Endodermal cell (in vitro differentiated cells): ENCODE data around the gene RNF215. TPM values are rescaled to one million over a fixed set of nuclear protein-coding genes. Genes with fewer than 3 reads are reported as not detected.

Source experiments
- DNase-seq: peaks from one replicate; pipeline ENCODE4 v3.0.0-alpha.2; 2017
- H3K27ac ChIP-seq: 2 replicates; pipeline ENCODE4 v1.5.1; 2013; ENCODE audit warnings: mild to moderate bottlenecking, low read depth, low read length, moderate library complexity
- H3K27me3 ChIP-seq: 2 replicates; pipeline ENCODE4 v1.6.1; 2013; ENCODE audit warnings: mild to moderate bottlenecking, low read length, moderate library complexity; ENCODE audit not compliant: insufficient read depth, control insufficient read depth, poor library complexity, severe bottlenecking
- H3K36me3 ChIP-seq: 2 replicates; pipeline ENCODE4 v1.7.0; 2013; ENCODE audit warnings: mild to moderate bottlenecking, low read length, moderate library complexity; ENCODE audit not compliant: control insufficient read depth, insufficient read depth
- H3K4me1 ChIP-seq: one replicate; pipeline ENCODE4 v1.7.0; 2013; ENCODE audit warnings: low read length; ENCODE audit not compliant: control insufficient read depth, insufficient read depth
- H3K4me3 ChIP-seq: 2 replicates; pipeline ENCODE4 v1.5.1; 2013; ENCODE audit warnings: mild to moderate bottlenecking, low read length, moderate library complexity
- H3K9ac ChIP-seq: 2 replicates; pipeline ENCODE4 v1.6.1; 2013; ENCODE audit warnings: mild to moderate bottlenecking, low read length, moderate library complexity; ENCODE audit not compliant: poor library complexity, severe bottlenecking; ENCODE audit errors: extremely low read depth
- H3K9me3 ChIP-seq: 2 replicates; pipeline ENCODE4 v1.6.1; 2013; ENCODE audit warnings: mild to moderate bottlenecking, low read length, moderate library complexity; ENCODE audit not compliant: control insufficient read depth
- H3K27ac Mint-ChIP-seq: 2 replicates; pipeline ENCODE4 v1.8.0; 2020; ENCODE audit warnings: mixed read lengths
- H3K27me3 Mint-ChIP-seq: 2 replicates; pipeline ENCODE4 v1.8.0; 2021; ENCODE audit warnings: mild to moderate bottlenecking, mixed read lengths; ENCODE audit not compliant: insufficient read depth
- H3K36me3 Mint-ChIP-seq: 2 replicates; pipeline ENCODE4 v1.8.0; 2020; ENCODE audit warnings: low read depth, mixed read lengths
- H3K4me1 Mint-ChIP-seq: 2 replicates; pipeline ENCODE4 v1.8.0; 2020; ENCODE audit warnings: mixed read lengths
- H3K4me3 Mint-ChIP-seq: 2 replicates; pipeline ENCODE4 v1.8.0; 2020; ENCODE audit warnings: mild to moderate bottlenecking, moderate library complexity, mixed read lengths
- H3K9me3 Mint-ChIP-seq: 2 replicates; pipeline ENCODE4 v1.8.0; 2020; ENCODE audit warnings: mild to moderate bottlenecking, mixed read lengths
- WGBS, 2 experiments: methylation state at CpG; one replicate each; pipeline versions ENCODE4 v1.1.5 to v1.1.7; 2013; ENCODE audit warnings: missing lambda C conversion rate in 2 of 2, mixed read lengths in 1 of 2; ENCODE audit not compliant: insufficient coverage in 1 of 2, insufficient read length in 1 of 2; 5-methylcytosine and 5-hydroxymethylcytosine counted together
- total RNA-seq, 2 donors: library from RNA; stranded (reverse); fragmentation: NEBNext Ultra II Directional in 1 of 2; extraction: Animal tissue kit (Norgen Biotek cat#: 25700) in 1 of 2; gene quantifications; 2 replicates in 1 of 2; 3 replicates in 1 of 2; pipeline ENCODE4 v1.2.1, GENCODE V29; 2021
- TF ChIP-seq, protein P1 (sequence below): fragments of 200-600 bp; sonication (generic); conservative IDR thresholded peaks from 2 replicates; pipeline ENCODE4 v1.5.0; 2021; ENCODE audit warnings: antibody characterized with exemption, mild to moderate bottlenecking

The RNF215 gene
- total RNA-seq, 2 donors from 2014 or later, result 44.0 to 46.7 TPM

- Histone ChIP-seq H3K36me3 (peaks cover 89% of the 10 kb centered on the region), H3K4me3 (no peak overlapping the region), H3K4me1 (no peaks in the 10 kb centered on the region), H3K27ac (no peak overlapping the region), H3K9me3 (no peaks in the 10 kb centered on the region), H3K9ac (no peak overlapping the region), H3K27me3 (no peaks in the 10 kb centered on the region)
- H3K4me3 Mint-ChIP-seq, result no peak overlapping the region
- no peaks in the 10 kb centered on the region for H3K4me1 Mint-ChIP-seq
- WGBS, 2 experiments, result 95 to 96% methylated on average over 7 to 8 of the region's 8 CpGs
- no peak for DNase-seq
- H3K36me3 Mint-ChIP-seq, result peaks cover 95% of the 10 kb centered on the region
- no peak overlapping the region for H3K27ac Mint-ChIP-seq
- no peaks in the 10 kb centered on the region for H3K9me3 Mint-ChIP-seq
- H3K27me3 Mint-ChIP-seq, result no peaks in the 10 kb centered on the region
- TF ChIP-seq, protein P1, sequence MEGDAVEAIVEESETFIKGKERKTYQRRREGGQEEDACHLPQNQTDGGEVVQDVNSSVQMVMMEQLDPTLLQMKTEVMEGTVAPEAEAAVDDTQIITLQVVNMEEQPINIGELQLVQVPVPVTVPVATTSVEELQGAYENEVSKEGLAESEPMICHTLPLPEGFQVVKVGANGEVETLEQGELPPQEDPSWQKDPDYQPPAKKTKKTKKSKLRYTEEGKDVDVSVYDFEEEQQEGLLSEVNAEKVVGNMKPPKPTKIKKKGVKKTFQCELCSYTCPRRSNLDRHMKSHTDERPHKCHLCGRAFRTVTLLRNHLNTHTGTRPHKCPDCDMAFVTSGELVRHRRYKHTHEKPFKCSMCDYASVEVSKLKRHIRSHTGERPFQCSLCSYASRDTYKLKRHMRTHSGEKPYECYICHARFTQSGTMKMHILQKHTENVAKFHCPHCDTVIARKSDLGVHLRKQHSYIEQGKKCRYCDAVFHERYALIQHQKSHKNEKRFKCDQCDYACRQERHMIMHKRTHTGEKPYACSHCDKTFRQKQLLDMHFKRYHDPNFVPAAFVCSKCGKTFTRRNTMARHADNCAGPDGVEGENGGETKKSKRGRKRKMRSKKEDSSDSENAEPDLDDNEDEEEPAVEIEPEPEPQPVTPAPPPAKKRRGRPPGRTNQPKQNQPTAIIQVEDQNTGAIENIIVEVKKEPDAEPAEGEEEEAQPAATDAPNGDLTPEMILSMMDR, result no peak
Measured at GRCh38 chr22:30337461-30337778, 49.8 kb downstream of the RNF215 start.

GRCh38 chr22:30336752-30337460 lies 50.3 kb downstream of the RNF215 start:
- Mint-ChIP-seq H3K9me3 (no peaks in the 10 kb centered on the region), H3K27ac (no peak overlapping the region), H3K36me3 (peaks cover 94% of the 10 kb centered on the region), H3K4me3 (no peak overlapping the region), H3K27me3 (no peaks in the 10 kb centered on the region), H3K4me1 (no peaks in the 10 kb centered on the region)
- DNase-seq, result no peak
- peaks cover 88% of the 10 kb centered on the region for H3K36me3 ChIP-seq
- no peaks in the 10 kb centered on the region for H3K27me3 ChIP-seq
- H3K27ac ChIP-seq, result no peak overlapping the region
- TF ChIP-seq, protein P1, result no peak
- no peaks in the 10 kb centered on the region for H3K9me3 ChIP-seq
- no peak overlapping the region for H3K9ac ChIP-seq
- WGBS, 2 experiments, result 95% methylated on average over 4 of the region's 4 CpGs; no CpG with 5 or more reads in 1 of the 2 experiments
- H3K4me3 ChIP-seq, result no peak overlapping the region
- H3K4me1 ChIP-seq, result no peaks in the 10 kb centered on the region

DNA sequence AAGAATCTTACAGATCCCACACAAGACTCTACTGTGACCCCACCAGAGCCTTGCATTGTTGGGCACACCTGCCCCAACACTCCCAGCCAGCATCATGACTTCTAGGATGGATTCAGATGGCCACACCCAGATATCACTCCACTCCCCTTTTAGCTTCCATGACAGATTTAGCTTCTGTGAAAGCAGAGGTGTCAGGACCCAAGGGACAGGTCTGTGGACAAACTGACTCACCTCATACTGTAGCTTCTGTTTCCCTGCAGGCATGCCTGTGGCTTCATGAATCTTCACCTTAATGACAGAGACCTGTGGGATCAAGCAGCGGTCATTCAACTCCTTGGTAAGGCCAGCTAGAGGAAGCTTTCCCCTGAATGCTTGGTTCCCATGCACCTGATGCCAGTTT lies 52.0 kb downstream of the RNF215 start:
- H3K27me3 Mint-ChIP-seq, result no peaks in the 10 kb centered on the region

More for the DNA sequence above, 52.0 kb downstream of the RNF215 start:
- Mint-ChIP-seq H3K27ac (no peak overlapping the region), H3K9me3 (no peaks in the 10 kb centered on the region), H3K4me1 (no peaks in the 10 kb centered on the region), H3K4me3 (no peak overlapping the region), H3K36me3 (peaks cover 89% of the 10 kb centered on the region)
- Histone ChIP-seq H3K9ac (no peak overlapping the region), H3K36me3 (peaks cover 83% of the 10 kb centered on the region), H3K27me3 (no peaks in the 10 kb centered on the region), H3K9me3 (no peaks in the 10 kb centered on the region), H3K4me1 (no peaks in the 10 kb centered on the region), H3K4me3 (no peak overlapping the region), H3K27ac (no peak overlapping the region)
- TF ChIP-seq, protein P1, result no peak
- WGBS, 2 experiments, result 93 to 100% methylated on average over 1 of the region's 1 CpG
- DNase-seq, result no peak
